Epidermal melanocyte (primary cell): ENCODE data around the gene NOS1AP.
A peak's percentile ranks its signal among the peaks of the same experiment; 100 is the strongest.

Source experiments
- DNase-seq: peaks from one replicate; pipeline ENCODE4 v3.0.0; 2011; ENCODE audit warnings: low spot score; ENCODE audit not compliant: insufficient read length

The NOS1AP gene

DNA sequence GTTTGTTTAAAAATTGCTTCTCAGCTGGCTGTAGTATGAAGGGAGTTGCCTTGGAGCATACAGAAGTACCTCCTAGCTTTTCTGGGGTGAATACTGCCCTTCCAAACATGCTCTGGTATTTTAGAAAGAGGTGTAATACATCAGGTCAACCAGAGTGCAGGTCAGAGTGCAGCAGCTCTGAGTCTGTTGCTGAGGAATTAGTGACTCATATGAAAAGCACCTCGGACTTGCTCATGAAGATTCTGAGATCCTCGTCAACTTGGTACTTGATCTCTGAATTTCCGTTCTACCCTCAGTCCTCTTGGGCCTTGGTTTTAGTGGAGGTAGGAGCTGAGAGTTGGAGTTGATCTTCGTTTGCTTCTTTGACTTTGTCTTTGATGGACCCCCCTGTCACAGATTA is 67.3 kb downstream of the NOS1AP start:
- DNase-seq = no peak

DNA sequence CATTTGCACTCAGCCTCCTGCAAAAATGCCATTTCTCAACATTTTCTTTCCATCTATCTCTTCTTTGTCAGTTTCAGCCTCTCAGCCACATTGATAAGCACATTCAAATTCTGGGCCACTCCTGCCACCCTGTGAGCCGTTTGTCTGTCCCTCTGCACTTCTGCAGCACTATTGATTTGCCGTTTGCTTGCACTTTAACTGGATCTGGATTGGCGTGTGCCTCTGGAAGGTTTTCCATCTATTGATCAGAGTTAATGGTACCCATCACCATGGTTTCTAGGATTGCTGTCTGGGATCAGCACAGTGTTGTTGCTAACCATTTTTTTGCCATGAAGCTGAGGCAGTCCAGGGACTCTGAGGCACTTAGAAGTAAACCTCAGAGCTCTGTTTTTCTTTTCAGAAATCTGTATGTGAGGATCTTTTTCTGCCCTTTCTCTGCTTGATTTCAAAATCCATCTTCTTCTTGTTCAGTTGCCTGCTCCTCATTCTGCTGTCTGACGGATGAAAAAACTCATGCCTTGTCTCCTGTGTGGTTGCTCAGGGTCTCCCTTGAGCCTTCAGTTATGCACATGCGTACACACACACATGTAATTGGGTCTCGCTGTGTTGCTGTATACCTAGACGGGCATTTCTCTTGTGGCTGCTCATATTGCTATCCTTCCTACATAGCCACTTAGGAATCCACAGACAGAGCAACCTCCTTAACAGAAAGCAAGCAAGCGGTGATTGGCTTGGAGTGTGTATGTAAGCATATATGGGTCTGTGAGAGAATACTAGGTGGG is 67.9 kb downstream of the NOS1AP start:
- no peak for DNase-seq

DNA sequence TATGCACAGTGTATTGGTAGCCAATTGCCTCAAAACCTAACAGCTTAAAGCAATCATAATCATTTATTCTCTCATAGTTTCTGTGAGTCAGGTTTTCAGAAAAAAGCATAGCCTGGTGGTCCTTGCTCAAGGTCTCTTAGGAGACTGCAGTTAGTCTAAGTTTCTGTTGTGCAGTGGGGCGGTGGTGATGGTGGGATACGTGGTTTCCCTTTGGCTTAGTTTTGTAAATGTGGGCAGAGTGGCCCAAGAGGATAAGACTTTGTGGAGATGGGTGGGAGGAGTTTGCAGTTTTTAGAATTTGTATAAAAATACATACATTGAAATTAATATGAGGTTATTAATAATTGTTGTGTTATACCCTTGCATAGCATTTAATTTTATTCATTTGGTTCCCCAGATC is 68.6 kb downstream of the NOS1AP start:
- no peak for DNase-seq

DNA sequence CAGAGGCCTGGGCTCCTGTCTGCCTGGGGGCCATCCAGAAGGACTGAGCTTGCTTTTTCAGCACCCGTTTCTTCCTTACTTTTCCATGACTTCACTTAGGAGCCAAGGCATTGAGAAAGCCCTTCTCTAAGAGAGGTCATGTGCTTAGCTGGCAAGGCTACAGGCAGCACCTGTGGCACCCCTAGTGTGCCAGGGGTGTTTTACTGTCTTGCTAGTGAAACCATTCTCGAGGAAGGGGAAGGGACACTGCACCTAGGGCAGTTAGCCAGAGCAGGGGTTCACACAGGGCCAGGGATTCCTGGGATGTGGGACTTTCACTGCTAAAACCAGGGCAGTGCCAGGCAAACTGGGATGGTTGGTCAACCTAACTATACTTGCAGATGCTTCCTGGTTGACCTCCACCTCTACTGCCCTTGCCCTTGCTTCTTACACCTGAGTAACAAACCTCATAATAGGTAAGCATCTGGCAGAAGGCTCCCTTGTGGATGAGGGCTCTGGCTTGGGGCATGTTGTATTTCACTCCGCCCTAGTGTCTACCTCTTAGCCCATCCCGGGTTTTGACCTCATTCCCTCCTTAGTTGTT is 69.2 kb downstream of the NOS1AP start:
- DNase-seq = no peak

DNA sequence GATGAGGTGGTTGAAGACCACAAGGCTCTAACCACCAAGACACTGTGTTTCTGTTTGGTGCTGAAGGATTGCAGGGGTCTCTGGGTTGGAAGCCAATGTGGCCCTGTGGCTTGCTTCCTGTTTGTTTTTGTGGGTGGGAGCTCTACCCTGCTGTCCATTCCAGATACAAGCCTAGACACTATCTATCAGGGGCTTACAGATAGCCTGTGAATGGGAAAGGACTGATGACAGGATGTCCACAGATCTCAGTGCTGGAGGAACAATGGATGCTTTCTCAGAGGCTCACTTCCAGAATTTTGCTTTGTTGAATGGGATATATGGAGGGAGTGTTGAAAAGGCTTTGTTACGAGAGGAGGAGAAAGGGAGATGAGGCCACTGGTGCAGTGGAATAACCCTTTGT is 69.7 kb downstream of the NOS1AP start:
- DNase-seq = no peak

DNA sequence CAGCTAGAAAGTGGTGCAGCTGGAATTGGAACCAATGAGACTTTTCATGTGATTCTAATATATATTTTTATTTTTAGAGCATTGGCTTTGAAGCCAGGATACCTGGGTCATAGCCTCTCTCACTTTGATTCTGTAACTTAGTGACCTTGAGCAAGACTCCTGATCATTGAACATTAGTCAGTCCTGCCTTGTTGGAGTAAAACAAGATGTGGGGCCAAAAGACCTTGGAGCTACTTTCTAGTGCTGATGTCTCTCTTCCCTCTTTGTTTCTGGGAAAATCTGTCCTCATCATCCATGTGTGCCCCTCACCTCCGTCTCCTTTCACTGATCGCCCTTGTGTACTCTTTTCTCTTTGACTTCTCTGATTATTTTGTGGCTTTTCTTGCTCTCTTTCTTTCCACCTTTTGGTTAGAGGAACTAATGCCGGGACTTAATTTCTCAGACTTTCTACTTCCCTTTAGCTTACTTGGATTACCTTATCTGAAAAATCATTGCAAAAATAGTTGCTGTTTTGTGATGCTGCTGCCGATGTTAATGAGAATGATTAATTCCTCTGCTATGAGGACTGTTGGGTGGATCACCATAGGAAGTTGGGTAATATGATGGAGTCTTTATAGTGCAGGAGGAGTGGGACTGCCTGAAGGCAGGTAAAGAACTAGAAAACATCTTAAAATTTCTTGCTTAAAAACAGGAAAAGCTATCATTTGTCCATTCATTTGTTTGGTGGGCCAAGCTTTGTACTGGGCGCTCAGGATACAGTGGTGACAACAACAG is 72.0 kb downstream of the NOS1AP start:
- no peak for DNase-seq

DNA sequence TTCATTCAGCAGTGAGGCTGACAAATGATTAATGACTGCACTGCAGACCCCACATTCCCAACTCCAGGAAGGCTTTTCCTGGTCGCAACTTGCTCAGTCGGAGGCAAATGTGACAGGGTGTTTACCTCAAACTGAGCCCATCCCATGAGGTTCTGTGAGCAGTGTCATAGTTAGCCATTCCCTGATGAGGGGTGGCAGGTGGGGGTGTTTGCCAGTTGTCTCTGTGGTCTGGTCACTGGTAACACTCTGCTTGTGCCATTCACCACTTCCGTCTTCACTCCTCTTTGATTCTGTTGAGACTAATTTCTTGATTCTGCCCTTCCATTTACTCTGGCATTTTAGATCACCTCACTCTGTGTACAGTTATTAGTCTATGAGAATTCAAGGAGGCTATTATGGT is 73.5 kb downstream of the NOS1AP start:
- DNase-seq = no peak

DNA sequence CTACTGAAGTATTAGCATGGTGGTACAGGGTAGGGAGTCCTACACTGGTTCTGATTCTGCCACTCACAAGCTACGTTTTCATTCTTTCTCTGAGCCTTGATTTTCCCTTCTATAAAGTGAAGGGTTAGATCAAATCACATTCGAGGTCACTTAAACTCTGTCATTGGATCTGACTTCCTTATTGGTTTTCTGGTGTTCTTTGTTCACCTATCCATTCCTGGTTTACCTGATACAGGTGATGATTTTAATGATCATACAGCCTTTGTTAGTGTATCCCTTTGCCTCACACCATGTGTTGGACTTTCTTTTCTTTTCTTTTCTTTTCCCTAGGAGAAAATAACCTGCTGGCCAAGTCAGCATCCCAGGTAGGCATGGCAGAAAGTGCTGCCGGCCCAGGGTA is 74.8 kb downstream of the NOS1AP start:
- DNase-seq = no peak

DNA sequence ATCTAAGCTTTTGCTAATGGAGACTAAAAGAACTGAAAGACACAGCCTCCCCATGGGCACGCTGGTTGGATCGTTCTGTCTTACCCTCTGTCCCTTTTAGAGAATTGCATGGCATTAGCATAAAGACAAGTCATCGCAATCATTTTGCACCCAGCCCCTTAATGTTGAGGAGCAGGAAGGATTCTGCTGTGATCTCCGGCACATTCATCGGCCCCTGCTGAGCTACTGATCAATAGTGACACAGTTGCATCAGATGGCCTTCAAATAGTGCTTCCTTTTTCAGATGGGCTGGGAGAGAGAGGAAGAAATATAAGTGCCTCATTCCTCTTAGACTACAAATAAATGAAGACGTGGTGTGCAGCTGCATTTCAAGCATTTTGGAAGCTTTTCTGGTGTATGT is 75.4 kb downstream of the NOS1AP start:
- no peak for DNase-seq

DNA sequence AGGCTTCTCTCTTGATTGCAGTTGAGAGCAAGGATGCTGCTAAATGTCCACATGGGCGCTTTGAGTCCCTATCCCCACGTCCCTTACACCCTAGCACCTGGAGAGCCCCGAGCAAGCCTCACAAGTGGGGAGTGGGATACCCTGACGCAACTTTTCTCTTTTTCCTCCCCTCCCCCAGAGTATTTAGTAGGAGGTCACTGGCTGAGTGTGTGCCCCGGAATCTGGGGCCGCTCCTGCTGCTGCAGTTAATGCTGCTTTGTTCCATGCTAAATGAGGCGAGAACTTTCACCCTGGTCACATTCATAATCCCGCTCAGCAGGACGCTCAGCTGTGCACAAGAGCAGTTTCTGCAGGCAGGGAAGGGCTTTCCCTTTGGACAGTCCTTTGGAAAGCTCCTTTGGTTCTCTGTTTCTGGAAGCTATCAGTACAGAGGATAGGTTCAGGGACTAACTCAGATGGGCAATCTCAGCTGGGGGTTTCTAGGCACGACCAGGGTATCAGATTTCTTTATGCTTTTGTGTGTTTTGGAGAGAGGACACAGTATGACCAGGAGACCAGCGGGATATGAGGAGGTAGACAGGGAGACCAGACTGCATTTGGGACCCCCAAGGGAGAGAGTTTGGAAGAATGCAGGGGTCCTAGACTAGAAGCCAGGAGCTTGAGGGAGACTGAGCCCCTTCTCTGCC is 75.9 kb downstream of the NOS1AP start:
- no peak for DNase-seq

DNA sequence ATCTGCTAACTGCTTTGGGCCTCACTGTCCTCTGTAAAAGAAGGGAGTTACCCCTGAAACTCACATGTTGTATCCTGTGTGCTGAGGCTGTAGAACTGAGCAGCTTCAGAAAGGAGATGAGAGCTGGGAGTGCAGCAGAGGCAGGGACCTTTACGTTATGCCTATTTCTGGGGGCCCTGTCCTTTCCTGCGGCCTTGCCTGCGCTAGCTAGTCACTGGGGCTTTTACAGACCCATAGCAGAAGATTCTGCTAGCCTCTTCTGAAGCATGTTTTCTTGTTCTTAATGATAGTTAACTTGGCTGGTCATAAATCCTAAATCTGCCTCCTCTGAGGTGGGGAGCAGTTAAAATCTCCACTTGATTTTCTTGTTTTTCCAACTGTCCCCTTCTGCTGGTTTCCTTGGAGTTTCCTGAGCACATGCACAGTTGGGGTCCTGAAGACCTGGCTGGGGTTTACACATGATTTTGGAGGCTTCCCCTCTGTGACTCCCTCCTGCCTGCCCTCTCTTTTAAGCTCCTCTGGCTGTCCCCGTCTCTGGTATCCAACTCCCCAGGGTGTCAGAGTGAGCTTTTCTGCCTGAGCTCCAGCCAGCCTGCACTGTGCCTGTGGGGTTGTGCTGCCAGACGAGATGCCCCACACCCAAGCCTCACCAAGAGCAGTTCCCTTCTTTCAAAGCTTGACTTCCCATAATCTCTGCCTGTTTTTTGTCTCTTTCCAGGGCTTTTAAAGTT is 76.6 kb downstream of the NOS1AP start:
- no peak for DNase-seq

DNA sequence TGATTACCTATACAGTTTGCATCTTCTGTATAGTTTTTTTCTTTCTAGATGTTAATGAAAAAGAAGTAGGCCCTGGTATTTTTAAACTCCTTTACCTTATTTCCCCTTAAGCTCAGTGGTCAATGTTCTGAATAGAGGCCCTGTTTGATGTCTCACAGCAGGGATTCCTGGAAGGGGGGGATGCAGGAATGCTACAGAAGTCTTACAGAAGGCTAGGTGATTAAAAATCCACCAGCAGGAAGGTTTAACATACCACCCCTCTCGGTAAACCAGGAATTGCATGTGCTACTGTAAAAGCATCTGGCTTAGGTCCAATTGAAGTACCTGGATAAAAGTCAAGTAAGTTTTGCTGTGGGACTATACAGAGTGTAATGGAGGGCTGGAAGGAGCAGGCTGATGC is 78.3 kb downstream of the NOS1AP start:
- no peak for DNase-seq

DNA sequence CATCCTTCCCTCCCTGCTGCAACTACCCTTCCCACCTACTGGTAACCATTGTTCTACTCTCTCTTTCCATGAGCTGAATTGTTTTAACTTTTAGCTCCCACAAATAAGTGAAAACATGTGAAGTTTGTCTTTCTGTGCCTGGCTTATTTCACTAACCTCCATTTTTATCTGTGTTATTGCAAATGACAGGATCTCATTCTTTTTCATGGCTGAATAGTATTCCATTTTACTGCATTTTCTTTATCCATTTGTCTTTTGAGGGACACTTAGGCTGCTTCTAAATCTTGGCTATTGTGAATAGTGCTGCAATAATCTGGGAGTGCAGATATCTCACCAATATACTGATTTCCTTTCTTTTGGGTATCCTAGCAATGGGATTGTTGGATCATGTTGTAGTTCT is 80.6 kb downstream of the NOS1AP start:
- no peak for DNase-seq

DNA sequence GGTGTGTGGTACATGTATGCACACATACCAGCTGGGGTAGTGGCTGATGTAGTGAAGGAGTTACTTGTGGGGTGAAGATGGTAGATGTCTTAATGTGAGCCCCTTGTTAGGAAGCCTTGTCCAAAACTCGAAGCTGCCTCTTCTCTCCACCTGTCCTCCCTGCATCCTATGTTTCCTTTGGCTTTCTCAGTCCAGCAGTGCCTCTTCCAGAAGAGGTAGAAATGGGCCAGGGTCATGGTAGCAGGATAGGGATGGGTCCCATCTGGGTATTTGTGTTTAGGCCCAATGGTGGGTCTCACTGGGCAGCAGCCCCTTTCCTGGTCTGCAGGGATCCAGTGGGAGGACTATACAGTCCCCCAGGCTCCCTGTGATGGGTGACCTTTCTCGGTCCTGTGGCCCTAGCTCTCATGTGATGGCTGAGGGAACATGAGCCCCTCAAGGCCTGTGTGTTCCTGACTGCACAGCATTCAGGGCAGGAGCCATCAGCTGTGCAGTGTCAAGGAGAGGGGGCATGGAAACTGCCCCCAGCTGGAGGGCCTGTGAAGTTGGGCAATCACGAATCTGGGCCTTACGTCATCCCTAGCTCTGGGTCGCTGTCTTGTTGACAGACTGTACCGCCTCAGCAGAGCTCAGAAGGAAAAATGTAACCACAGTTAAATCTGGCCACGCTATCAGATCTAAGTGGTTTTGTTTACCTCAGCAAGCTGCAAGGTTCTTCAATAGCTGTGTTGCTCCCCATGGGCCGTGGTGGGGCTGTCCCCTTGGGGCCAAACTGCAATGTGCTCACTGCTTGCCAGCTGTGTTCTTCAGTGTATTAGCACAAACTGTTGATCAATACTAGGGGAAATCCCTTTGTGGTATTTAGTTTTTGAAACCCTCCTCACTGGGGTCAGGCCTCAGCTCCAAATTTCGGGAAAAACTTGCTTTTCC is 82.7 kb downstream of the NOS1AP start:
- DNase-seq = no peak

DNA sequence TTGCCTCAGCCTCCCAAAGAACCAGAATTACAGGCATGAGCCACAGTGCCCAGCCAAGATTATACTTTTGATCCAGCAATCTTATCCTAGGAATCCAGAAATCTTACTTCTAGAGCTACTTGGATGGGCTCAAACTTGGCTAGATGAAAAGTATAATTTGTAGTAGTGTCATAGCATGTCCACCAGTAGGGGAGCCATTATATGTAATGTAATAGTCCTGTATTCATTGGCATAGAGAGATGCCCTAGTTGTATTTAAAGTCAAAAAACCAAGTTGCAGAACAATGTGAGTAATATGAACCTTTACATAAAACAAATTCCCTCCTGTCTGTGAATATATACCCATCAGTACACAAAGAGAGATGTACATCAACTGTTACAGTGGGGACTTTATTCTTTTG is 83.9 kb downstream of the NOS1AP start:
- DNase-seq = no peak

DNA sequence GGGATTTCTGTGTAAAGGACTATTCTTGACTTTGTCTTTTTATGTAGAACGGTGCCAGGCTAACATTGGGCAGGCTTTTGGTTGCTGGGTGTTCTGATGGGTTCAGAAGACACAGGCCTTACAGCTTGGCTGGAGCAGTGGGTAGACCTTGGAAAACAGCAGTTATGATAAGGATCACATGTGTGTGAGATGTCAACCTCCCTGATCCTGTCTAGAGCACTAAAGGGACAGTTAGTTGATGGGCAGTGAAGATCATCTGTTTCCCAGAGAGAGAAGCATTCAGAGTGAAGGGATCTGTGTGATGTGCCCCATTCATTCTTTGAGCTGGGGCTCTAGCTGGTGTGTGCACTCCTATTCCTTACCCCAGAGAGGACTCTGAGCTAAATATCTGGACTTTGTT is 88.0 kb downstream of the NOS1AP start:
- DNase-seq = no peak

DNA sequence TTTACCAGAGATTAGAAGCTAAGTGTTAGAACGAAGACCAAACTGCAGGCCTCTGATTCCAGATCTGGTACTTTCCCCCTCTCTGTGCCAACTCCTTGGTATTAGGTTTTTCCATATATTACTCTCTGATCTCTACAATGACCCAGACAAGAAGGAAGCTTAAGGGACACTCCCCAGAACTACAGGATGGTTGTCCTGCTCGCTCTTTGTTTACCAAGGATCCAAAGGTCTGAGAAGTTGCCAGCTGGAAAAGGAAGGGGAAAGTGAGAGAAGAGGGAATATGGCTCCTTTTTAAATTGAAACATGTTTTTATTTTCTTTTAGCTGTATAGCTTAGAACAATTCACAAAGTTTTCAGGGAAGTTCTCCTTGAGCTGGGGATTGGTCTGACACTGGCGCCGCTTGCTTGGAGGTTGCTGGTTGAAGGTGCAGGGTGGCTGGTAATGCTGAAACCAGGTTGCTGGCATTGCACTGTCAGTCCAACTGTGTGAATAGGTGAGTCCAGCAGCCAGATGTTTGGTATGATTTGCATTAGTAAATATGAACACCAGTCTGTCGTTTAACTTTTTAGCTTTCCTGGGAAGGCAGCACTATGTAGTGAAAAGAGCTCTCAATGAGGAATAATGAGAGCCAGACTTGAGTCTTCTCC is 89.3 kb downstream of the NOS1AP start:
- DNase-seq = no peak

DNA sequence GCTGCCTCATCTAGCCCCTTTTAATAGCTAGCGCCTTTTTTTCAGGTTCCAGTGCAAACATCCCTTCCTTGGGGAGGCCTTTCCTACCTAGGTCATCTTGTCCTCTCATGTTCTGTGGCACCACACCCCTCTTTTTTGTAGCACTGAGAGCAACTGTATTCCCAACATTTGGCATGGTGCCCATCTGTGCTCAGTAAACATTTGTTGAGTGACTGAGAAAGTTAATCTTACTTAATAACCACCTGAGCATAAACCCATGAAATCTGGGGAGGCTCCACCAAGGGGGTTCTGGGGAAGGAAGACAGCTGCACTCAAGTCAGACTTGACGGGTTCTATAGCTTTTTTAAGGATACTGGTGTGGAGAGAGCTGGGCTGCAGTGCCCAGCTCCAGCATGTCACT is 90.0 kb downstream of the NOS1AP start:
- no peak for DNase-seq

DNA sequence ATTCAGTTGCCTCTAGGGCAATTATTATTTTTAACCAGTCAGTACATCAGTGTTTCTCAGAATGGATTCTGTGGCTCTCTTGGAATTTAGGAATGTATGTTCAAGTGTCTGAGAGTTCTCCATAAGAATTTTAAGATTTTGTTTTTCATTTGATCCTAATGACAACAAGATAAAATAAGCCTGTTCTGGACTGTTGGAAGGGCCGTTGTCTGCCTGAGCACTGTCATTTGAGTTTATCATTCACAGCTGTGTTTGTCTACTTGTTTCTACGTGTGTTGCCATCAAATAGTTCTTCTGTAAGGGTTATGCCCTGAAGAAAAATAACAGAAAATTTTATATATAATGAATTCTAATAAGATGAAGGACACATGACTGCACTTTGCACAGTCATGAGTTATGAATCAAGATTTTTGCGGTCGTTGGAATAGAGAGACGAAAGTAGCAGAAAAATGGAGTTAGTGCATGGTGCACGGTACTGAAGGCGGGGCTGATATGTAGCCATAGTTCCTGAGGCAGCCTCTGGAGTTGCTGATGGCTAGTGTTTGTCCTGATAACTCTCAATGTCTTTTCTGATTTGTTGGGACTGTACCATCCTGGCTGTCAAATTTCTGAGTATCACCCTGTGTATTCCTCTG is 92.5 kb downstream of the NOS1AP start:
- peak; percentile 45 for DNase-seq
